ENCODE measurements around the gene CTRB2.

GRCh38 chr16:75235721-75236193 is 28.8 kb upstream of the CTRB2 start:
- no peak for TF ChIP-seq POLR2AphosphoS5 (IDR thresholded peaks at IDR 0.05; ENCODE audit: low read depth, low read length)
- TF ChIP-seq REST (IDR thresholded peaks at IDR 0.05; ENCODE audit: insufficient read depth in 1 of 2, low read depth in 2 of 2, low read length in 2 of 2): no peak
- TF ChIP-seq TAF1 (IDR thresholded peaks at IDR 0.05; ENCODE audit: borderline replicate concordance, insufficient read depth, low read length): no peak

All from PFSK-1 (cell line).